HEK293 (cell line): ENCODE results near the gene TIMM44.

ENCODE experiments used
- CTCF ChIA-PET: fragments of 350-600 bp; formaldehyde crosslinking; extraction: SDS; loops from one replicate; lab custom pipeline; 2021; ENCODE audit warnings: antibody characterized with exemption; lab: Yijun Ruan, JAX
- POLR2A ChIA-PET: fragments of 300-600 bp; formaldehyde crosslinking; extraction: SDS; loops from one replicate; lab custom pipeline; 2020; ENCODE audit warnings: antibody characterized with exemption, inconsistent platforms; lab: Yijun Ruan, JAX
- H3K27ac ChIP-seq: fragments of 200-500 bp; sonication (Bioruptor generic); 2 replicates; pipeline ENCODE4 v1.5.1; 2014; ENCODE audit warnings: low read depth, low read length, control low read depth, inconsistent platforms; ENCODE audit errors: extremely low read depth
- H3K36me3 ChIP-seq, 2 experiments: fragments of 200-500 bp in 1 of 2; sonication (Bioruptor generic) in 1 of 2; 1 replicate in 1 of 2; 2 replicates in 1 of 2; pipeline ENCODE4 v1.5.1; 2014 to 2017; ENCODE audit warnings: inconsistent platforms in 2 of 2, low read length in 2 of 2; ENCODE audit not compliant: control insufficient read depth in 2 of 2, insufficient read depth in 1 of 2
- H3K4me1 ChIP-seq: fragments of 200-500 bp; sonication (Bioruptor generic); 2 replicates; pipeline ENCODE4 v1.5.1; 2014; ENCODE audit warnings: mild to moderate bottlenecking, low read length, inconsistent platforms; ENCODE audit not compliant: control insufficient read depth, insufficient read depth
- H3K4me3 ChIP-seq: 2 replicates; pipeline ENCODE4 v1.5.1; 2011; ENCODE audit warnings: low read depth, mild to moderate bottlenecking, control low read depth, low read length, moderate library complexity
- H3K9me3 ChIP-seq: fragments of 200-500 bp; sonication (Bioruptor generic); 2 replicates; pipeline ENCODE4 v1.5.1; 2014; ENCODE audit warnings: low read depth, low read length, inconsistent platforms; ENCODE audit not compliant: control insufficient read depth, insufficient read depth
- GLIS2 ChIP-seq: fragments of 450-650 bp; formaldehyde crosslinking; IDR thresholded peaks from 2 replicates; pipeline ENCODE4 v1.5.1; 2016; ENCODE audit warnings: missing biosample characterization, missing genetic modification characterization
- HOXC10 ChIP-seq: sonication (generic); formaldehyde crosslinking; IDR thresholded peaks from 2 replicates; pipeline ENCODE4 v1.8.1; 2023; ENCODE audit warnings: mild to moderate bottlenecking, missing genetic modification reagents
- KLF16 ChIP-seq: fragments of 450-650 bp; formaldehyde crosslinking; IDR thresholded peaks from 2 replicates; pipeline ENCODE4 v1.5.1; 2017; ENCODE audit warnings: missing biosample characterization, missing genetic modification characterization
- PRDM1 ChIP-seq: fragments of 450-650 bp; formaldehyde crosslinking; IDR thresholded peaks from 2 replicates; pipeline ENCODE4; 2016; ENCODE audit warnings: missing biosample characterization, missing genetic modification characterization
- SP2 ChIP-seq: fragments of 450-650 bp; formaldehyde crosslinking; IDR thresholded peaks from 2 replicates; pipeline ENCODE4 v1.5.1; 2016; ENCODE audit warnings: missing biosample characterization, missing genetic modification characterization
- ZFP3 ChIP-seq: fragments of 450-650 bp; formaldehyde crosslinking; IDR thresholded peaks from 2 replicates; pipeline ENCODE4 v1.5.1; 2016; ENCODE audit warnings: low read depth, missing biosample characterization, missing genetic modification characterization
- ZIC2 ChIP-seq: fragments of 450-650 bp; formaldehyde crosslinking; IDR thresholded peaks from 2 replicates; pipeline ENCODE4 v1.5.1; 2016; ENCODE audit warnings: missing biosample characterization, missing genetic modification characterization
- ZNF157 ChIP-seq: fragments of 450-650 bp; formaldehyde crosslinking; IDR thresholded peaks from 2 replicates; pipeline ENCODE4 v1.5.1; 2016; ENCODE audit warnings: missing biosample characterization, missing genetic modification characterization
- ZNF202 ChIP-seq: fragments of 450-650 bp; formaldehyde crosslinking; IDR thresholded peaks from 2 replicates; pipeline ENCODE4 v1.5.1; 2016; ENCODE audit warnings: missing biosample characterization, missing genetic modification characterization, borderline replicate concordance
- ZNF23 ChIP-seq: fragments of 450-650 bp; formaldehyde crosslinking; IDR thresholded peaks from 2 replicates; pipeline ENCODE4 v1.5.1; 2016; ENCODE audit warnings: missing biosample characterization, missing genetic modification characterization, borderline replicate concordance
- ZNF335 ChIP-seq: fragments of 450-650 bp; formaldehyde crosslinking; conservative IDR thresholded peaks from 2 replicates; pipeline ENCODE4 v1.5.1; 2016; ENCODE audit warnings: missing biosample characterization, missing genetic modification characterization
- ZNF48 ChIP-seq: fragments of 450-650 bp; formaldehyde crosslinking; IDR thresholded peaks from 2 replicates; pipeline ENCODE4 v1.5.1; 2016; ENCODE audit warnings: missing biosample characterization, missing genetic modification characterization
- ZNF501 ChIP-seq: fragments of 450-650 bp; formaldehyde crosslinking; IDR thresholded peaks from 2 replicates; pipeline ENCODE4 v1.5.1; 2016; ENCODE audit warnings: missing biosample characterization, missing genetic modification characterization
- ZNF529 ChIP-seq: fragments of 450-650 bp; formaldehyde crosslinking; IDR thresholded peaks from 2 replicates; pipeline ENCODE4 v1.5.1; 2017; ENCODE audit warnings: missing genetic modification characterization, missing biosample characterization; ENCODE audit not compliant: insufficient replicate concordance
- ZNF530 ChIP-seq: fragments of 450-650 bp; formaldehyde crosslinking; IDR thresholded peaks from 2 replicates; pipeline ENCODE4 v1.5.1; 2016; ENCODE audit warnings: low read depth, missing biosample characterization, missing genetic modification characterization
- ZNF560 ChIP-seq: fragments of 450-650 bp; formaldehyde crosslinking; IDR thresholded peaks from 2 replicates; pipeline ENCODE4 v1.5.1; 2017; ENCODE audit warnings: missing biosample characterization, missing genetic modification characterization, borderline replicate concordance
- ZNF621 ChIP-seq: fragments of 450-650 bp; formaldehyde crosslinking; IDR thresholded peaks from 2 replicates; pipeline ENCODE4 v1.5.1; 2017; ENCODE audit warnings: missing biosample characterization, missing genetic modification characterization
- ZNF747 ChIP-seq: fragments of 450-650 bp; formaldehyde crosslinking; IDR thresholded peaks from 2 replicates; pipeline ENCODE4 v1.5.1; 2016; ENCODE audit warnings: missing biosample characterization, missing genetic modification characterization
- ZNF785 ChIP-seq: fragments of 450-650 bp; formaldehyde crosslinking; IDR thresholded peaks from 2 replicates; pipeline ENCODE4 v1.5.1; 2016; ENCODE audit warnings: missing biosample characterization, missing genetic modification characterization
- TF ChIP-seq, protein P1 (sequence below): fragments of 450-650 bp; formaldehyde crosslinking; IDR thresholded peaks from 2 replicates; pipeline ENCODE4 v1.5.1; 2017; ENCODE audit warnings: missing biosample characterization, missing genetic modification characterization
- TF ChIP-seq, protein P2 (sequence below): fragments of 450-650 bp; formaldehyde crosslinking; IDR thresholded peaks from 2 replicates; pipeline ENCODE4 v1.5.1; 2016; ENCODE audit warnings: missing biosample characterization, missing genetic modification characterization
- TF ChIP-seq, protein P3 (sequence below): fragments of 450-650 bp; IDR thresholded peaks from 2 replicates; pipeline ENCODE4 v1.5.1; 2018; ENCODE audit warnings: missing biosample characterization, mild to moderate bottlenecking, missing genetic modification characterization
- TF ChIP-seq, protein P4 (sequence below): fragments of 450-650 bp; formaldehyde crosslinking; IDR thresholded peaks from 2 replicates; pipeline ENCODE4 v1.5.1; 2017; ENCODE audit warnings: missing biosample characterization, missing genetic modification characterization

TIMM44 gene

DNA sequence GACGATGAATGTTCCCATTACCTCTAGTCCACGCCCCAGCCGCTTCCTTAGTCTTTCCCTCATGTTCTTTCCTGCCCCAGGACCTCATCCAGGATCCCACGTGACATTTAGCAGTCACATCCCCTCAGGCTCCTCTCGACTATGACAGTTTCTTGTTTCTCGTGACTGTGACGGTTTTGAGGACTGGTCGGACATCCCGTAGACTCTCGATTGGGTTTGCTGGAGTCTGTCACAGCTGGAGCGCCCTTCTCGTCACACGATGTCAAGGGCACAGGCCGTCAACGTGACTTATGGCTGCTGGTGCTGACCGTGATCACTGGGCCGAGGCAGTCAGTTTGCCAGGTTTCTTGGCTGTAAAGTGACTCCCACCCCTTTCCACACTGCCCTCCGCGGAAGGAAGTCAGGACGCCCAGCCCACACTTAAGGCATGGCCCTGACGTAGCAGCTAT is 39.2 kb upstream of the TIMM44 start:
- TF ChIP-seq, protein P1, sequence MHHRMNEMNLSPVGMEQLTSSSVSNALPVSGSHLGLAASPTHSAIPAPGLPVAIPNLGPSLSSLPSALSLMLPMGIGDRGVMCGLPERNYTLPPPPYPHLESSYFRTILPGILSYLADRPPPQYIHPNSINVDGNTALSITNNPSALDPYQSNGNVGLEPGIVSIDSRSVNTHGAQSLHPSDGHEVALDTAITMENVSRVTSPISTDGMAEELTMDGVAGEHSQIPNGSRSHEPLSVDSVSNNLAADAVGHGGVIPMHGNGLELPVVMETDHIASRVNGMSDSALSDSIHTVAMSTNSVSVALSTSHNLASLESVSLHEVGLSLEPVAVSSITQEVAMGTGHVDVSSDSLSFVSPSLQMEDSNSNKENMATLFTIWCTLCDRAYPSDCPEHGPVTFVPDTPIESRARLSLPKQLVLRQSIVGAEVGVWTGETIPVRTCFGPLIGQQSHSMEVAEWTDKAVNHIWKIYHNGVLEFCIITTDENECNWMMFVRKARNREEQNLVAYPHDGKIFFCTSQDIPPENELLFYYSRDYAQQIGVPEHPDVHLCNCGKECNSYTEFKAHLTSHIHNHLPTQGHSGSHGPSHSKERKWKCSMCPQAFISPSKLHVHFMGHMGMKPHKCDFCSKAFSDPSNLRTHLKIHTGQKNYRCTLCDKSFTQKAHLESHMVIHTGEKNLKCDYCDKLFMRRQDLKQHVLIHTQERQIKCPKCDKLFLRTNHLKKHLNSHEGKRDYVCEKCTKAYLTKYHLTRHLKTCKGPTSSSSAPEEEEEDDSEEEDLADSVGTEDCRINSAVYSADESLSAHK, result peak; percentile 65; the same call in 1 of the 2 replicates
- TF ChIP-seq ZNF621 (tag by site-specific recombination), result no peak
- H3K4me3 ChIP-seq, result no peak overlapping the region
- ChIA-PET CTCF (interaction anchor here (0.6 to 1.2 kb wide), 3 partner anchors 10 to 20 kb away, joined by 3 to 8 read pairs (median 4); no protein-coding TSS in a partner anchor), POLR2A (no interaction called here)
- H3K27ac ChIP-seq, result no peak overlapping the region
- H3K9me3 ChIP-seq, result no peaks in the 10 kb centered on the region
- H3K4me1 ChIP-seq, result no peaks in the 10 kb centered on the region
- H3K36me3 ChIP-seq, result peaks cover 10 to 97% of the 10 kb centered on the region in 2 experiments

DNA sequence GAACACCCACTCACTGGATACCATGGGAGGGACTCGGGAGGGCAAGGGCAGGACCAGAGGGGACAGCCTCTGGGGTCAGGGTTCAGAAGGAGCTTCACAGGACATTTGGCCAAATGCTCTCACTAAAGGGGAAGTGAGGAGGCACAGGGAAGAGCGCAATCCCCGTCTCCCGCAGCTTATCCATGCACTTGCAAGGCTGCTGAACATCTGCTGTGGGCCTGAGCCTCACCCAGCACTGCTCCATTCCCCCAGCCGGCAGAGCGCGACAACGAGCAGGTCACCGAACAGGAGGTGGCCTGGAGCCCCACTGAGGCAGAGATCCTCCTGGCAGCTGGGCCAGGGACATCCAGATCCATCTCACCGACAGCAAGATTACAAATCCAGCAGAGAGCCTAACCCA is 38.6 kb upstream of the TIMM44 start:
- H3K36me3 ChIP-seq, result peaks cover 10 to 97% of the 10 kb centered on the region in 2 experiments
- H3K4me1 ChIP-seq, result no peaks in the 10 kb centered on the region
- TF ChIP-seq ZIC2 (tag by site-specific recombination), result peak; percentile 44; the same call in 1 of the 2 replicates
- TF ChIP-seq HOXC10, result no peak
- H3K4me3 ChIP-seq, result no peak overlapping the region
- no peak overlapping the region for H3K27ac ChIP-seq
- ChIA-PET POLR2A (no interaction called here), CTCF (interaction anchor here (1.2 kb wide), 1 partner anchor 20 kb away, joined by 4 read pairs; no protein-coding TSS in a partner anchor)
- no peaks in the 10 kb centered on the region for H3K9me3 ChIP-seq

DNA sequence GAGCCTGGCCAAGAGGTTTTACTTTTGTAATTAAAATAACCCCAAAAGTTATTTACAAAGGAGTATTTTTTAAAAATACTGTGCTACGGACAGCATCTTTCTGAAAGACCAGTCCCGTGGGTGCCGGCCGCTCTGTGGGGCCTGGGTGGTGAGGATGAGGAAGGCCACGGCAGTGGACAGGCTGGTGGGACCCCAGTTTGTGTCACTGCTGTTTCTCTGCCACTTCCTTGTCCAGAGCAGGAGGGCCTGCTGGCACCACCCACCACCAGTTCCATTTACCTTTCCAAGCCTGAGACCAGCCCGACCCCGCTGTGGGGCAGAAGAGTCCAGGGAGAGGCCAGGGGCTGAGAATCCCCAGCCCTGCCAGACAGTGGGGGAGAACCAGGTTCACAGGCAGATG is 38.2 kb upstream of the TIMM44 start:
- H3K4me1 ChIP-seq, result no peaks in the 10 kb centered on the region
- POLR2A ChIA-PET, result no interaction called here
- peaks cover 10 to 99% of the 10 kb centered on the region in 2 experiments for H3K36me3 ChIP-seq
- H3K9me3 ChIP-seq, result no peaks in the 10 kb centered on the region
- no peak overlapping the region for H3K27ac ChIP-seq
- no peak overlapping the region for H3K4me3 ChIP-seq
- CTCF ChIA-PET, result no interaction called here
- TF ChIP-seq ZNF157 (tag by site-specific recombination) (no peak), ZFP3 (tag by site-specific recombination) (no peak), ZNF202 (tag by site-specific recombination) (no peak), ZNF48 (tag by site-specific recombination) (no peak), KLF16 (no peak), ZNF747 (tag by site-specific recombination) (no peak)
- TF ChIP-seq, protein P2, sequence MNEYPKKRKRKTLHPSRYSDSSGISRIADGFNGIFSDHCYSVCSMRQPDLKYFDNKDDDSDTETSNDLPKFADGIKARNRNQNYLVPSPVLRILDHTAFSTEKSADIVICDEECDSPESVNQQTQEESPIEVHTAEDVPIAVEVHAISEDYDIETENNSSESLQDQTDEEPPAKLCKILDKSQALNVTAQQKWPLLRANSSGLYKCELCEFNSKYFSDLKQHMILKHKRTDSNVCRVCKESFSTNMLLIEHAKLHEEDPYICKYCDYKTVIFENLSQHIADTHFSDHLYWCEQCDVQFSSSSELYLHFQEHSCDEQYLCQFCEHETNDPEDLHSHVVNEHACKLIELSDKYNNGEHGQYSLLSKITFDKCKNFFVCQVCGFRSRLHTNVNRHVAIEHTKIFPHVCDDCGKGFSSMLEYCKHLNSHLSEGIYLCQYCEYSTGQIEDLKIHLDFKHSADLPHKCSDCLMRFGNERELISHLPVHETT, result no peak

DNA sequence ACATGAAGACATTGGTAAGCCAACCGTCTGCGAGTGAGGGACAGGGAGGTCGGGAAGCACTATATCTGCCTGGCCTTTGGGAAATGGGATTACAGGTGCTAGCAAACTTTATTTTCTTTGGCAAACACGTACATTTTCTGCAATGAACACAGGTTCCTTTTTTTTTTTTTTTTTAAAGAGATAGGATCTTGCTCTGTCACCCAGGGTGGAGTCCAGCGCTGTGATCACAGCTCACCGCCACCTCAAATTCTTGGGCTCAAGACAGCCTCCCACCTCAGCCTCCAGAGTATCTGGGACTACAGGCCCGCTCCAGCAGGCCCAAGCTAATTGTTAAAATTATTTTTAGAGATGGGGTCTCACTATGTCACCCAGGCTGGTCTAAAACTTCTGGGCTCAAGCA is 37.7 kb upstream of the TIMM44 start:
- Histone ChIP-seq H3K36me3 (peaks cover 10 to 98% of the 10 kb centered on the region in 2 experiments), H3K27ac (no peak overlapping the region)
- TF ChIP-seq PRDM1 (no peak), ZNF530 (tag by site-specific recombination) (no peak), GLIS2 (tag by site-specific recombination) (no peak), ZNF560 (tag by site-specific recombination) (no peak), ZNF529 (tag by site-specific recombination) (no peak), ZNF501 (tag by site-specific recombination) (no peak), ZNF785 (tag by site-specific recombination) (no peak), SP2 (tag by site-specific recombination) (no peak), ZNF23 (no peak), ZIC2 (tag by site-specific recombination) (no peak), ZNF335 (no peak)
- TF ChIP-seq, protein P3, sequence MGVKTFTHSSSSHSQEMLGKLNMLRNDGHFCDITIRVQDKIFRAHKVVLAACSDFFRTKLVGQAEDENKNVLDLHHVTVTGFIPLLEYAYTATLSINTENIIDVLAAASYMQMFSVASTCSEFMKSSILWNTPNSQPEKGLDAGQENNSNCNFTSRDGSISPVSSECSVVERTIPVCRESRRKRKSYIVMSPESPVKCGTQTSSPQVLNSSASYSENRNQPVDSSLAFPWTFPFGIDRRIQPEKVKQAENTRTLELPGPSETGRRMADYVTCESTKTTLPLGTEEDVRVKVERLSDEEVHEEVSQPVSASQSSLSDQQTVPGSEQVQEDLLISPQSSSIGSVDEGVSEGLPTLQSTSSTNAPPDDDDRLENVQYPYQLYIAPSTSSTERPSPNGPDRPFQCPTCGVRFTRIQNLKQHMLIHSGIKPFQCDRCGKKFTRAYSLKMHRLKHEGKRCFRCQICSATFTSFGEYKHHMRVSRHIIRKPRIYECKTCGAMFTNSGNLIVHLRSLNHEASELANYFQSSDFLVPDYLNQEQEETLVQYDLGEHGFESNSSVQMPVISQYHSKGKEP (tag by site-specific recombination), result no peak
- TF ChIP-seq, protein P4, sequence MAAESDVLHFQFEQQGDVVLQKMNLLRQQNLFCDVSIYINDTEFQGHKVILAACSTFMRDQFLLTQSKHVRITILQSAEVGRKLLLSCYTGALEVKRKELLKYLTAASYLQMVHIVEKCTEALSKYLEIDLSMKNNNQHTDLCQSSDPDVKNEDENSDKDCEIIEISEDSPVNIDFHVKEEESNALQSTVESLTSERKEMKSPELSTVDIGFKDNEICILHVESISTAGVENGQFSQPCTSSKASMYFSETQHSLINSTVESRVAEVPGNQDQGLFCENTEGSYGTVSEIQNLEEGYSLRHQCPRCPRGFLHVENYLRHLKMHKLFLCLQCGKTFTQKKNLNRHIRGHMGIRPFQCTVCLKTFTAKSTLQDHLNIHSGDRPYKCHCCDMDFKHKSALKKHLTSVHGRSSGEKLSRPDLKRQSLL (tag by site-specific recombination), result no peak

More for the DNA sequence above, 37.7 kb upstream of the TIMM44 start:
- no peaks in the 10 kb centered on the region for H3K9me3 ChIP-seq
- no peaks in the 10 kb centered on the region for H3K4me1 ChIP-seq
- POLR2A ChIA-PET, result interaction anchor here (0.6 kb wide), 1 partner anchor 399 kb away, joined by 3 read pairs; no protein-coding TSS in a partner anchor
- no peak overlapping the region for H3K4me3 ChIP-seq
- CTCF ChIA-PET, result no interaction called here
